Measurements from ENCODE around the gene SH3RF2.
"Not testable (repeated sequence)": the region's sequence is repeated elsewhere in the genome, so short reads cannot be mapped to it uniquely, and the experiment has no call there.

The SH3RF2 gene

DNA sequence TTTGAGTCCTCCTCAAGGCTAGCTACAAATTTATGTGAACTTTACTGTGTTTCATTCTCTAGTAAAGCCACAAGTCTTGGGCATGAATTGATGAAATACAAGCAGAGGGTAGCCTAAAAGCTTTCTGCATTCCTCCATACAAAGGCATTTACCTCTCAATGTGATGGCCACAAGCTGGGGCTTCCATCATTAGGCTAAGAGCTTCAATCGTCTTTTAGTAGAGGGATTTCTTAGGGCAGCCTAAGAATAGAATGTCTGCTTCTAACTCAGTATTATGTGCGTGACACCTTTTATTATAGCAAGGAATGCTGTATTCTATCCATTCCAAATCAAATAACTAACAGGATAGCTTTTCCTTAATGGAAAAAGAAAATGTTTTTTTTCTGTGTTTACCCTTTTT is 165.3 kb downstream of the SH3RF2 start:
- no peak for DNase-seq

DNA sequence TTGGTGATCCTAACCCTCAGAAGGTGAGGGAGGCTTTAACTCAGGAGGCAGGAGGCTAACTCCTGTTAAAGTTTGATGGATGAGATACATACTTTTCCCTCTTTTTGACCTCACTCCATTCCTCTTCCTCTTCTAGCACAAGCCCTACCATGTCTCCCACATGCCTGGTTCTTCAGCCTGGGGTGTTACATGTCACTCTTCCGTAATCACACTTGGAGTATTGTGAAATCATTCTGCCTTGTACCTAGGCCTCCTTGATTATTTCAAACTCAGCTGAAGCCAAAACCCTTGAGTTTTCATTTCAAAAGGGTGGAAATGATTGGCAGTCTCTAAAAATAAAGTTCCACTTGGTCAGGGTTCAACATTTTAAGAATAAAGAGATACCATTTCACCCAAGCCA is 167.2 kb downstream of the SH3RF2 start:
- DNase-seq: no peak

GRCh38 chr5:146105477-146105876 is 169.1 kb downstream of the SH3RF2 start, which contains the start of gene PLAC8L1:
TSS of gene PLAC8L1 (minus strand) at chr5:146105577. CDS start at chr5:146104311, 1,266 bp downstream.
- no peak for DNase-seq

DNA sequence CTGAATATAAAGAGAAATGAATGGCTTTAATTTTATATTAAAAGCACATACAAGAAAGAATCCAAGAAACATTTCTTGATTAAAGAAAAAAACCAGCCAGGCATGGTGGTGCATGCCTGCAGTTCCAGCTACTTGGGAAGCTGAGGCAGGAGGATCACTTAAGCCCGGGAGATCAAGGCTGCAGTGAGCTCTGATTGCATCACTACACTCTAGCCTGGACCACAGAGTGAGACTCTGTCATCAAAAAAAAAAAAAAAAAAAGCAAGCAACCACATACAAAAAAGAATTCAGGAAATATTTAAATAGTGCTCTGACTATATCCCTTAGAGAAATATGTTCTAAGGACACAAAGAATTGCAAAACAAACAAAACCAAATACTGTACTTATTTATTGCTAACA is 171.5 kb downstream of the SH3RF2 start:
- DNase-seq: no peak

DNA sequence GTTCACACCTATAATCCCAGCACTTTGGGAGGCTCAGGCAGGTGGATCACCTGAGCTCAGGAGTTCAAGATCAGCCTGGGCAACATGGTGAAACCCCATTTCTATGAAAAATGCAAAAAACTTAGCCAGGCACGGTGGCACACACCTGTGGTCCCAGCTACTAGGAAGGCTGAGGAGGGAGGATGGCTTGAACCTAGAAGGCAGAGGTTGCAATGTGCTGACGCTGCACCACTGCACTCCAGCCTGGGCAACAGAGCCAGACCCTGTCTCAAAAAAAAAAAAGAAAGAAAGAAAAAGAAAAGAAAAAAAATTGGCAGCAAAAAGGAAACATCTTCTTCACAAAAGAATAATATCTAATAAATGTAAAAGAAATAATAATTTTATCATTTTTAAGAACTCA is 172.5 kb downstream of the SH3RF2 start:
- not testable (repeated sequence) for DNase-seq

DNA sequence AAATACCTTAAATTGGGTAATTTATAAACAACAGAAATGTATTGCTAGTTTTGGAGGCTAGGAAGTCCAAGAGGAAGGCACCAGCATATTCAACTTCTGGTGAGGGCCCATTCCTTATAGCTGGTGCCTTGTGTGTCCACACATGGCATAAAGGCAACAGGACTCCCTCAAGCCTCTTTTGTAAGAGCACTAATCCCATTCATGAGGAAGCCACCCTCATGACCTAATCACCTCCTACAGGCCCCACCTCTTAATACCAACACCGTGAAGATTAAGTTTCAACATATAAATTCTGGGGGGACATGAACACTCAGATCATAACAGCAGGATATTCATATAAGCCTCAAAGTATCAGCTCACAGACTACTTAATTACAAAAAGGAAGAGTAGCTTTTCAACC is 173.0 kb downstream of the SH3RF2 start:
- no peak for DNase-seq

- DNase-seq: no peak
Measured at GRCh38 chr5:146111409-146111808, 175.0 kb downstream of the SH3RF2 start.

GRCh38 chr5:146112476-146112875 is 176.1 kb downstream of the SH3RF2 start:
- no peak for DNase-seq

All from fibroblast of upper back skin (primary cell).